Heart right ventricle (tissue), 16 donors: ENCODE data around the gene CACNA1B. TPM values are rescaled to one million over a fixed set of nuclear protein-coding genes. Genes with fewer than 3 reads are reported as not detected.

ENCODE experiments used
- ATAC-seq, 8 donors: fragments of 200-7000 bp; cut with Tn5 transposase; one replicate each; pipeline ENCODE4 v1.9.1; 2020; ENCODE audit warnings: mild to moderate bottlenecking in 8 of 8, moderate library complexity in 8 of 8, moderate number of reproducible peaks in 1 of 8
- DNase-seq, 2 donors: peaks; one replicate each; pipeline ENCODE4 v3.0.0-alpha.2; 2020
- H3K27ac ChIP-seq, 10 donors: fragments of 200-600 bp; sonication (generic) in 2 of 10; one replicate each; pipeline versions ENCODE4 v1.5.0 to v1.8.0; 2020 to 2022; ENCODE audit warnings: mild to moderate bottlenecking in 3 of 10
- H3K27me3 ChIP-seq, 7 donors: fragments of 200-600 bp; one replicate each; pipeline ENCODE4 v1.8.0; 2021 to 2022; ENCODE audit warnings: mild to moderate bottlenecking in 2 of 7
- H3K36me3 ChIP-seq, 9 donors: fragments of 200-600 bp; sonication (generic) in 1 of 9; one replicate each; pipeline versions ENCODE4 v1.5.0 to v1.8.0; 2020 to 2022; ENCODE audit warnings: mild to moderate bottlenecking in 2 of 9
- H3K4me1 ChIP-seq, 9 donors: fragments of 200-600 bp; sonication (generic) in 1 of 9; one replicate each; pipeline versions ENCODE4 v1.5.0 to v1.8.0; 2020 to 2022; ENCODE audit warnings: mild to moderate bottlenecking in 4 of 9
- H3K4me3 ChIP-seq, 10 donors: fragments of 200-600 bp; sonication (generic) in 2 of 10; one replicate each; pipeline versions ENCODE4 v1.5.0 to v1.8.0; 2020 to 2022; ENCODE audit warnings: mild to moderate bottlenecking in 7 of 10, moderate library complexity in 2 of 10
- H3K9me3 ChIP-seq, 11 donors: fragments of 200-600 bp in 10 of 11; sonication (generic) in 2 of 11; one replicate each; pipeline versions ENCODE4 v1.5.0 to v1.8.0; 2013 to 2022; ENCODE audit warnings: mild to moderate bottlenecking in 2 of 11, control low read depth in 1 of 11, moderate library complexity in 1 of 11
- WGBS, 2 donors: extraction: QIAGEN DNeasy Blood & Tissue Kit; methylation state at CpG; one replicate each; pipeline ENCODE4 v1.1.7; 2013; ENCODE audit warnings: inconsistent platforms in 1 of 2; 5-methylcytosine and 5-hydroxymethylcytosine counted together
- intact Hi-C, 10 donors: fragments of 100-400 bp; cut with DNase I; formaldehyde crosslinking; loops; one replicate each; pipeline versions ENCODE4 v1.11.1 to v1.14.2; 2022
- polyA plus RNA-seq, 2 donors: library from polyadenylated mRNA; stranded (reverse); fragments of 200-250 nt; gene quantifications; one replicate each; pipeline ENCODE4 v1.2.3, GENCODE V29; 2013
- total RNA-seq, 10 donors: library from RNA; stranded (reverse); fragmentation: NEBNext Ultra II Directional in 3 of 10; extraction: Animal tissue kit (Norgen Biotek cat#: 25700) in 3 of 10; gene quantifications; one replicate each; pipeline versions ENCODE4 v1.2.1 to v1.2.4, GENCODE V29; 2021 to 2023
- TF ChIP-seq, protein P1 (sequence below), 9 donors: fragments of 200-600 bp; sonication (generic) in 2 of 9; IDR thresholded peaks; one replicate each; pipeline versions ENCODE4 v1.5.0 to v1.8.0; 2021 to 2022; ENCODE audit warnings: antibody characterized with exemption in 9 of 9, mild to moderate bottlenecking in 5 of 9, moderate library complexity in 1 of 9
- donor health status: Arrhythmogenic right ventricular cardiomyopathy.
- donor health status: ischemic (EF 13 %, LVEDD 7.1; RV severe dilation, severe dysfunction).
- donor health status: healthy with polysubstance abuse.
- donor health status: DM: no; HTN: yes; CAD: no.
- donor health status: DM: no; HTN: no; CAD: no.
- donor health status: ischemic (EF 25% LVEDD 6.9; RV normal size, moderate dysfunction).
- donor health status: ischemic (EF 25% LVEDD 5.7; RV mildly dilated, moderate dysfunction).
- donor health status: healthy.
- donor health status: DM: yes; HTN: yes; CAD: no.
- donor health status: Ischemic cardiomyopathy.
- donor health status: ischemic (EF 35%, LVEDD 5.7; RV mildly dilated, moderate dysfunction).
- donor health status: nonischemic (EF 11% LVEDD 7.7; RV severe dilation, severe dysfunction).
- donor health status: DM: yes; HTN: yes; CAD: no.
- donor health status: PGD.
- donor health status: ischemic (EF 29% LVEDD 5.4; RV normal size, mild dysfunction).
- donor health status: nonischemic (EF 23%, LVEDD 6.1; RV moderate dilation, normal function).

Gene CACNA1B
- total and polyA plus RNA-seq, 12 donors: under 0.01 to 0.66 (median 0.15) TPM; not detected in 1

DNA sequence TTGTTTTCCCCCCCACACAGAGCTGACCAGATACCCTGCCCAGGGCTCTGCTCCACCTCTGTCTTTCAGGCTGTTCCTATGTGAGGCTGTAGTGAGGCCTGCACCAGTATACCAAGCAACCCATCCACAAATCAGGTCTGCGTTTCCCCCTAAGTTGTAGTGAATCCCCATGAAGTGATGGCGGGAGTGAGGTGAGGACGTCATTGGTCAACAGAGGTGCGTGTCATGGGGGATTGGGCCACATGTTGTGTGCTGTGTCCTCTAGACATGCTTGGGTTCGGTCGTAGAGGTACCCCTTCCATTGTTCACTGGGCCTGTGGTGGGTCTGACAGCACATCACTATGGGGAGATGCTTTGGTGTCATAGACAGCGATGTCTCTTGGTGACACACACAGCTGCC, 184.6 kb downstream of the CACNA1B start:
- 90 to 95% methylated on average over 7 of the region's 7 CpGs for WGBS, 2 donors
- intact Hi-C loops: no loop called here
- Histone ChIP-seq H3K4me1 (no peaks in the 10 kb centered on the region), H3K36me3 (no peaks in the 10 kb centered on the region), H3K27me3 (peaks cover 0 to 17% (median 3%) of the 10 kb centered on the region in 7 donors), H3K9me3 (no peaks in the 10 kb centered on the region), H3K4me3 (no peak overlapping the region), H3K27ac (no peak overlapping the region)
- DNase-seq: no peak
- TF ChIP-seq, protein P1, sequence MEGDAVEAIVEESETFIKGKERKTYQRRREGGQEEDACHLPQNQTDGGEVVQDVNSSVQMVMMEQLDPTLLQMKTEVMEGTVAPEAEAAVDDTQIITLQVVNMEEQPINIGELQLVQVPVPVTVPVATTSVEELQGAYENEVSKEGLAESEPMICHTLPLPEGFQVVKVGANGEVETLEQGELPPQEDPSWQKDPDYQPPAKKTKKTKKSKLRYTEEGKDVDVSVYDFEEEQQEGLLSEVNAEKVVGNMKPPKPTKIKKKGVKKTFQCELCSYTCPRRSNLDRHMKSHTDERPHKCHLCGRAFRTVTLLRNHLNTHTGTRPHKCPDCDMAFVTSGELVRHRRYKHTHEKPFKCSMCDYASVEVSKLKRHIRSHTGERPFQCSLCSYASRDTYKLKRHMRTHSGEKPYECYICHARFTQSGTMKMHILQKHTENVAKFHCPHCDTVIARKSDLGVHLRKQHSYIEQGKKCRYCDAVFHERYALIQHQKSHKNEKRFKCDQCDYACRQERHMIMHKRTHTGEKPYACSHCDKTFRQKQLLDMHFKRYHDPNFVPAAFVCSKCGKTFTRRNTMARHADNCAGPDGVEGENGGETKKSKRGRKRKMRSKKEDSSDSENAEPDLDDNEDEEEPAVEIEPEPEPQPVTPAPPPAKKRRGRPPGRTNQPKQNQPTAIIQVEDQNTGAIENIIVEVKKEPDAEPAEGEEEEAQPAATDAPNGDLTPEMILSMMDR (IDR thresholded peaks at IDR 0.05): no peak
- no peak for ATAC-seq

DNA sequence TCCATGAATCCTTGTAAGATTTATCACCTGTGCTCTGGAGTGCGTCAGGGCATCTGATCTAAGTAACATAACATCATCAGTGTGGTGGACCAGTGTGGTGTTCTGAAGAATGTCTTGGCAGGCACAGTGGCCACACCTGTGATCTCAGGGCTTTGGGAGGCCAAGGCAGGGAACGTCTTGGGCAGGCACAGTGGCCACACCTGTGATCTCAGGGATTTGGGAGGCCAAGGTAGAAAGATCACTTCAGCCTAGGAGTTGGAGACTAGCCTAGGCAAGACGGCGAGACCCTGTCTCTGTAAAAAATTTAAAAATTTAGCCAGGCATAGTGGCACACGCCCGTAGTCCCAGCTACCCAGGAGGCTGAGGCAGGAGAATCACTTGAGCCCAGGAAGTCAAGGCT, 185.5 kb downstream of the CACNA1B start:
- ATAC-seq (no peak), DNase-seq (no peak)
- H3K9me3 ChIP-seq: no peaks in the 10 kb centered on the region
- TF ChIP-seq, protein P1 (IDR thresholded peaks at IDR 0.05): no peak
- no peak overlapping the region for H3K27ac ChIP-seq
- no peaks in the 10 kb centered on the region for H3K4me1 ChIP-seq
- peaks cover 0 to 21% (median 4%) of the 10 kb centered on the region in 7 donors for H3K27me3 ChIP-seq
- intact Hi-C loops: no loop called here
- WGBS, 2 donors: 87 to 92% methylated on average over 6 of the region's 6 CpGs
- H3K36me3 ChIP-seq: no peaks in the 10 kb centered on the region
- H3K4me3 ChIP-seq: no peak overlapping the region

DNA sequence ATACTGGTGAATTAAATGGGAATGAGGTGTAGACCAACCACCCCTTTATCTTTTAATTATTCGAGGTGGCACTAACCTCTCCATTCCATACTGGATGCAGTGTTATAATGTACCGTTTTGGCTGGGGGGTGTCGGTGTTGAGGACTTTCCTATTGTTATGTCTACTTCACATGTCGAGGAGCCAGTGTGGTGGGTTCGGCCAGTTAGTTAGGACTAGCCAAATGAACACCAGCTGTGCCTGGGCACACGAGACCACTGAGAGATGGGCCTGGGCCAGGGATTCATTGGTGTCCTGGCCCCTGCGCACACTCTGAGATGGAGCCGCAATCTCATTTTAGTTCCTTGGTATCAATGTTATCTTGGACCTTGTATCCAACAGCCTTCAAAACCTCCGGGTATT, 186.2 kb downstream of the CACNA1B start:
- H3K9me3 ChIP-seq: no peaks in the 10 kb centered on the region
- intact Hi-C loops: no loop called here
- ATAC-seq (no peak), DNase-seq (no peak)
- no peaks in the 10 kb centered on the region for H3K36me3 ChIP-seq
- TF ChIP-seq, protein P1 (IDR thresholded peaks at IDR 0.05): no peak
- WGBS, 2 donors: 86% methylated on average over 9 of the region's 9 CpGs
- no peaks in the 10 kb centered on the region for H3K4me1 ChIP-seq
- H3K4me3 ChIP-seq: no peak overlapping the region
- no peak overlapping the region for H3K27ac ChIP-seq
- H3K27me3 ChIP-seq: peaks cover 0 to 21% (median 4%) of the 10 kb centered on the region in 7 donors

DNA sequence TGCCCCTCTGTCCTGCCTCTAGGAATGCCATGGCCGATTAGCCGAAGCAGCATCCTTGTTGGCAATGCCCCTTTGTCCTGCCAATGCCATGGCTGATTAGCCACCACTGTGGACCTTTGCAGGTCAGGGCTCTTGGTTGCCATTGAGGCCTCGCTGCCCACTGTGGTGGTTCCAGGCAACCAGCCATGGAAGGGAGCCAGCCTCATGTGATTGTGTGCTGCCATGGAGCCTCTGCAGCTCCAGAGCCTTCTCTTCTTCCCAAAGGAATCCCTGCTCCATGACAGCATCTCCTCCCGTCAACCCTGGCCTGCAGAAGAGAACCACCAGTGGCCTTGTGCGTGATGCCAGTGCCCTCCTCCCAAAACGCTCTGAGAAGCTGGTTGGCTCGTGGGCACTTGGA, 187.0 kb downstream of the CACNA1B start:
- Histone ChIP-seq H3K27ac (no peak overlapping the region), H3K36me3 (no peaks in the 10 kb centered on the region), H3K27me3 (peaks cover 0 to 21% (median 4%) of the 10 kb centered on the region in 7 donors), H3K9me3 (no peaks in the 10 kb centered on the region), H3K4me3 (no peak overlapping the region), H3K4me1 (no peaks in the 10 kb centered on the region)
- ATAC-seq: no peak
- intact Hi-C loops: no loop called here
- TF ChIP-seq, protein P1 (IDR thresholded peaks at IDR 0.05): no peak
- WGBS, 2 donors: 88 to 90% methylated on average over 7 of the region's 7 CpGs
- no peak for DNase-seq
